Thyroid gland (tissue), 4 donors: ENCODE data around the gene PEX14. TPM values are rescaled to one million over a fixed set of nuclear protein-coding genes. Genes with fewer than 3 reads are reported as not detected.

Experiments
- DNase-seq, 2 donors: peaks; one replicate each; pipeline ENCODE4 v3.0.0-alpha.2; 2019
- H3K27ac ChIP-seq, 3 donors: fragments of 200-600 bp; sonication (generic); 1 replicate in 2 of 3; 2 replicates in 1 of 3; pipeline ENCODE4 v1.5.1; 2016 to 2019; ENCODE audit warnings: mild to moderate bottlenecking in 1 of 3, moderate library complexity in 1 of 3
- H3K27me3 ChIP-seq: fragments of 200-600 bp; sonication (generic); one replicate; pipeline ENCODE4 v1.5.1; 2019
- H3K36me3 ChIP-seq, 2 donors: fragments of 200-600 bp; sonication (generic); one replicate each; pipeline ENCODE4 v1.5.1; 2016 to 2019
- H3K4me1 ChIP-seq, 2 donors: fragments of 200-600 bp; sonication (generic); one replicate each; pipeline ENCODE4 v1.5.1; 2017 to 2019
- H3K4me3 ChIP-seq, 3 donors: fragments of 200-600 bp; sonication (generic); replicated peaks in 1 of 3; 1 replicate in 2 of 3; 2 replicates in 1 of 3; pipeline ENCODE4 v1.5.1; 2016; ENCODE audit warnings: mild to moderate bottlenecking in 1 of 3
- H3K9me3 ChIP-seq: fragments of 200-600 bp; sonication (generic); one replicate; pipeline ENCODE4 v1.5.1; 2017
- CTCF ChIP-seq, 6 experiments: fragments of 200-600 bp in 3 of 6; fragments of 450-650 bp in 3 of 6; sonication (generic) in 3 of 6; IDR thresholded peaks; one replicate each; pipeline ENCODE4 v1.5.1; 2016 to 2019; ENCODE audit warnings: antibody characterized with exemption in 6 of 6, mild to moderate bottlenecking in 2 of 6, inconsistent platforms in 1 of 6, moderate library complexity in 1 of 6
- POLR2A ChIP-seq, 2 donors: fragments of 450-650 bp; IDR thresholded peaks; one replicate each; pipeline ENCODE4 v1.6.1; 2017; ENCODE audit warnings: antibody characterized with exemption in 2 of 2, mild to moderate bottlenecking in 2 of 2, moderate library complexity in 1 of 2
- WGBS, 2 donors: methylation state at CpG; one replicate each; pipeline ENCODE4 v1.1.5; 2017; 5-methylcytosine and 5-hydroxymethylcytosine counted together
- intact Hi-C: fragments of 100-400 bp; cut with DNase I; formaldehyde crosslinking; loops from one replicate; pipeline ENCODE4 v1.15.1; 2023
- total RNA-seq, 4 donors: library from RNA; depleted of rRNA; stranded (reverse); fragments of >200 nt; gene quantifications; one replicate each; pipeline ENCODE4 v1.2.3, GENCODE V29; 2016

The PEX14 gene
- total RNA-seq, 4 donors from 2014 or later, result 14.0 to 28.4 (median 20.7) TPM

GRCh38 chr1:10540277-10541005, 65.7 kb downstream of the PEX14 start:
- peak; percentile 63 to 66 for DNase-seq
- Histone ChIP-seq H3K9me3 (no peaks in the 10 kb centered on the region), H3K27ac (peak overlapping the region; percentile 67 to 83 (median 79)), H3K4me3 (no peak overlapping the region), H3K4me1 (peaks cover 17 to 26% of the 10 kb centered on the region in 2 donors), H3K27me3 (no peaks in the 10 kb centered on the region), H3K36me3 (no peaks in the 10 kb centered on the region)
- no peak for TF ChIP-seq POLR2A (IDR thresholded peaks at IDR 0.05)
- TF ChIP-seq CTCF (IDR thresholded peaks at IDR 0.05), result no peak
- intact Hi-C loops, result no loop called here
- 29 to 33% methylated on average over 9 of the region's 9 CpGs for WGBS, 2 donors

- H3K9me3 ChIP-seq, result no peaks in the 10 kb centered on the region
- TF ChIP-seq POLR2A (IDR thresholded peaks at IDR 0.05) (no peak), CTCF (IDR thresholded peaks at IDR 0.05) (no peak)
- H3K27ac ChIP-seq, result peak overlapping the region; percentile 67 to 83 (median 79)
- intact Hi-C loops, result no loop called here
- peak in 1 of 2 donors; percentile 6 for DNase-seq
- H3K27me3 ChIP-seq, result no peaks in the 10 kb centered on the region
- WGBS, 2 donors, result 78 to 89% methylated on average over 17 of the region's 17 CpGs
- H3K36me3 ChIP-seq, result no peaks in the 10 kb centered on the region
- H3K4me3 ChIP-seq, result no peak overlapping the region
- H3K4me1 ChIP-seq, result peaks cover 17 to 26% of the 10 kb centered on the region in 2 donors
Measured at GRCh38 chr1:10541286-10541685, 66.5 kb downstream of the PEX14 start.

GRCh38 chr1:10544239-10544638, 69.5 kb downstream of the PEX14 start:
- H3K27me3 ChIP-seq, result no peaks in the 10 kb centered on the region

GRCh38 chr1:10546896-10547295, 72.1 kb downstream of the PEX14 start:
- peaks cover 4 to 6% of the 10 kb centered on the region in 2 donors for H3K4me1 ChIP-seq
- no peak overlapping the region for H3K27ac ChIP-seq
- TF ChIP-seq CTCF (IDR thresholded peaks at IDR 0.05) (no peak), POLR2A (IDR thresholded peaks at IDR 0.05) (no peak)
- intact Hi-C loops, result no loop called here
- peak; percentile 35 to 39 for DNase-seq
- H3K36me3 ChIP-seq, result no peaks in the 10 kb centered on the region
- WGBS, 2 donors, result 20 to 25% methylated on average over 1 of the region's 1 CpG
- no peaks in the 10 kb centered on the region for H3K27me3 ChIP-seq
- H3K9me3 ChIP-seq, result no peaks in the 10 kb centered on the region
- no peak overlapping the region for H3K4me3 ChIP-seq

More at GRCh38 chr1:10544239-10544638, 69.5 kb downstream of the PEX14 start:
- intact Hi-C loops, result no loop called here
- peaks cover 22 to 28% of the 10 kb centered on the region in 2 donors for H3K4me1 ChIP-seq
- 47 to 65% methylated on average over 2 of the region's 2 CpGs for WGBS, 2 donors
- no peaks in the 10 kb centered on the region for H3K9me3 ChIP-seq
- H3K36me3 ChIP-seq, result no peaks in the 10 kb centered on the region
- TF ChIP-seq CTCF (IDR thresholded peaks at IDR 0.05), result no peak
- no peak for TF ChIP-seq POLR2A (IDR thresholded peaks at IDR 0.05)
- H3K27ac ChIP-seq, result no peak overlapping the region
- DNase-seq, result no peak
- no peak overlapping the region for H3K4me3 ChIP-seq

- Histone ChIP-seq H3K4me1 (peaks cover 7 to 16% of the 10 kb centered on the region in 2 donors), H3K27me3 (no peaks in the 10 kb centered on the region), H3K9me3 (no peaks in the 10 kb centered on the region), H3K27ac (no peak overlapping the region), H3K36me3 (no peaks in the 10 kb centered on the region), H3K4me3 (no peak overlapping the region)
- TF ChIP-seq POLR2A (IDR thresholded peaks at IDR 0.05), result no peak
- TF ChIP-seq CTCF (IDR thresholded peaks at IDR 0.05), result no peak
- DNase-seq, result no peak
- intact Hi-C loops, result no loop called here
- 75 to 82% methylated on average over 2 of the region's 2 CpGs for WGBS, 2 donors
Measured at GRCh38 chr1:10549904-10550664, 75.3 kb downstream of the PEX14 start.
